Amniotic stem cell (primary cell): ENCODE data around the gene SCNN1A.
A peak's percentile ranks its signal among the peaks of the same experiment; 100 is the strongest.

Source experiments
- DNase-seq: peaks from one replicate; lab custom pipeline; 2025; lab: John Stamatoyannopoulos, UW

Gene SCNN1A

DNA sequence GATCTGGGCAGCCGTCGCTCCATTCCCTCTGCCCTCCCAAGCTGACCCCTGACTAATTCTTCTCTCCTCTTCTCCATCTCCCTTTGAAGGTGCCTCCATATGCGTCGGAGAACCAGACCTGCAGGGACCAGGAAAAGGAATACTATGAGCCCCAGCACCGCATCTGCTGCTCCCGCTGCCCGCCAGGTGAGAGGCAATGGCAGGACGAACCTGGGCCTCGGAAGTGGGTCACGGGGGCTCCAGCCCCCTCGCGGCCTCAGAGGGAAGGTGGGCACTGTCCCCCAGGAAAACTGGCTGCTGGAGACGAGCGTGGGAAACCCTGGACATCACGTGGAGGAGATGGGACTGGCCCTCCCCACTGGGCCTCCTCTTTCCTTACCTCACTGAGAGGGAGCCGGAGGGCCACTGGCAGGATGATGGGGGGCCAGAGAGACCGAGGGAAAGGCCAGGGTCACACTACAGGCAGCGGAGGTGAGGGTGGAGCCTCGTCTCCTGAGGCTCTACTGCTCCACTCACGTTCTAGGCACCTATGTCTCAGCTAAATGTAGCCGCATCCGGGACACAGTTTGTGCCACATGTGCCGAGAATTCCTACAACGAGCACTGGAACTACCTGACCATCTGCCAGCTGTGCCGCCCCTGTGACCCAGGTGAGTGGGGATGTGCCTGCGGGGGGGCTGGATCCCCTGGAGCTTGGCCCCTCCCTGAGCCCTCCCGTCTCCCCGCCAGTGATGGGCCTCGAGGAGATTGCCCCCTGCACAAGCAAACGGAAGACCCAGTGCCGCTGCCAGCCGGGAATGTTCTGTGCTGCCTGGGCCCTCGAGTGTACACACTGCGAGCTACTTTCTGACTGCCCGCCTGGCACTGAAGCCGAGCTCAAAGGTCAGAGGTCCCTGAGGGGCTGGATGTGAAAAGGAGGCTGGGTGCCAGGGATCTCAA, 9.4 kb upstream of the SCNN1A start:
- no peak for DNase-seq

DNA sequence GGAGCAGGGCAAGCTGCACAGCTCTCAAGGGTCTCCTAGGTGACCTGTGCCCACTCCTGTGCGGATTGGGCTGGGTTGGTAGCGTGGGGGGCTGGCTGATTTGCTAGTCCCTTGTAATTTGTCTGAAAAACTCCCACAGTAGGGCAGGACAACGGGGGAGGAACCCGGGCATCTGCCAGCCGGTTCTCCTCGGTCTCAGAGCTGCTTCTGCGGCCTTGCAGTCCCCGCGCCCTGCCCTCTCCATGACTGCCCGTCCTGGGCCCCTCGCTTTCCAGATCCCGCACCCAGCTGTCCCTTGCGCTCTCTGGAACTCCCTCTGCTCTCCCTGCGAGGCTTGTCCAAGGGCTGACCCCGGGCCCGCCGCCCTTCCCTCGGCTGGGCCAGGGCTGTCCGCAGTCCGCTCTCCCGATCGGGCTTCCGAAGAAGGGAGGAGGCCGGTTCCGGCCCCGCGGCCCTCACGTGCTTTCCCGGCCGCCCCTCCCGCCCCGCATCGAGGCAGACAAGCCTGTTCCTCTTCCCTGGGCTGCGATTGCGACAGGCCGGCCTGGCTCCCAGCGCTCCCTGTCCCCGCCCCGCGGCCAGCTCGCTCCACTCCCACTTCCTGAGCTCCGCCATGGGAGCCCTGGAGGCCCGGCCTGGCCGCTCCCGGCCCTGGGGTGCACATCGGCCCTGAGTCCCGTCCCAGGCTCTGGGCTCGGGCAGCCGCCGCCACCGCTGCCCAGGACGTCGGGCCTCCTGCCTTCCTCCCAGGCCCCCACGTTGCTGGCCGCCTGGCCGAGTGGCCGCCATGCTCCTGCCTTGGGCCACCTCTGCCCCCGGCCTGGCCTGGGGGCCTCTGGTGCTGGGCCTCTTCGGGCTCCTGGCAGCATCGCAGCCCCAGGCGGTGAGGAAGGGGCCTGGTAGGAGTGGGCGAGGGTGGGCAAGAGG, 8.5 kb upstream of the SCNN1A start, which contains the start of gene LTBR:
Gene LTBR (plus strand): TSS at position 591 of the 927 bp plus-strand sequence. CDS start 197 bp downstream, at position 788.
- peak; percentile 89 for DNase-seq

DNA sequence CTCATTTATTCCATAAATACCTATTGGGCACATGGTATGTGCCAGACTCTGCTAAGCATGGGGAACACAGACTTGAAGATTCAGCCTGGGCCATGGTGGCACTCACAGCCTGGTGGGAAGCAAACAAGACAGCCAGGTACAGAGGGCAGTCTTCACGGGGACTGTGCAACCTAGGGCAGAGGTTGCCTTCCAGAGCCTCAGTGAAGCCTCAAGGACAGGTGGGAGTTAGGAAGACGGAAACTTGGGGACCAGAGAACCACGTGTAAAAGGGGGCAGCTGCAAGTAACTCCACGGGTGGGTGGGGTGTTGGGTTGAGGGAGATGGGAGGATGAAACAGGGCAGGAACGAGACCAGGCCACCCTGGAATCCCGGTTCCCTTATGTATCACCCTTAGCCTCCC, 7.6 kb upstream of the SCNN1A start:
- DNase-seq = no peak

DNA sequence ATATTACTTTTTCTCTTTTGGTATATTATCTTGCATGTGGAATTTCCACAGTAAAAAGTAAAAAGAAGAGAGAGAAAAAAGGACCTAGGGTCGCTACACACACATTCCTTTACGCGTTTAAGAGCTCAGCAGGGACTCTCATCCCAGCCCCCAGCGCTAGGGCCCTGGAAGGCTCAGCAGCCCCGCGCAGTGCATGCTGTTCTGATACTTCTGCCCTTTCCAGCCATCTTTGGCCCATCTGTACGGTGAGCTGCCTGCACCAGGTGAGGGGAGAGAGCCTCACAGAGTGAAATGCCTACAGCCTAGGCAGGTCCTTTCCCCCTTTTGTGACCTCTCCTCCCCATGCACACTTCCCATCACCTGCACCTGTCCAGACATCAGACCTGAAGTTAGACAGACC, 7.0 kb upstream of the SCNN1A start:
- DNase-seq = no peak

DNA sequence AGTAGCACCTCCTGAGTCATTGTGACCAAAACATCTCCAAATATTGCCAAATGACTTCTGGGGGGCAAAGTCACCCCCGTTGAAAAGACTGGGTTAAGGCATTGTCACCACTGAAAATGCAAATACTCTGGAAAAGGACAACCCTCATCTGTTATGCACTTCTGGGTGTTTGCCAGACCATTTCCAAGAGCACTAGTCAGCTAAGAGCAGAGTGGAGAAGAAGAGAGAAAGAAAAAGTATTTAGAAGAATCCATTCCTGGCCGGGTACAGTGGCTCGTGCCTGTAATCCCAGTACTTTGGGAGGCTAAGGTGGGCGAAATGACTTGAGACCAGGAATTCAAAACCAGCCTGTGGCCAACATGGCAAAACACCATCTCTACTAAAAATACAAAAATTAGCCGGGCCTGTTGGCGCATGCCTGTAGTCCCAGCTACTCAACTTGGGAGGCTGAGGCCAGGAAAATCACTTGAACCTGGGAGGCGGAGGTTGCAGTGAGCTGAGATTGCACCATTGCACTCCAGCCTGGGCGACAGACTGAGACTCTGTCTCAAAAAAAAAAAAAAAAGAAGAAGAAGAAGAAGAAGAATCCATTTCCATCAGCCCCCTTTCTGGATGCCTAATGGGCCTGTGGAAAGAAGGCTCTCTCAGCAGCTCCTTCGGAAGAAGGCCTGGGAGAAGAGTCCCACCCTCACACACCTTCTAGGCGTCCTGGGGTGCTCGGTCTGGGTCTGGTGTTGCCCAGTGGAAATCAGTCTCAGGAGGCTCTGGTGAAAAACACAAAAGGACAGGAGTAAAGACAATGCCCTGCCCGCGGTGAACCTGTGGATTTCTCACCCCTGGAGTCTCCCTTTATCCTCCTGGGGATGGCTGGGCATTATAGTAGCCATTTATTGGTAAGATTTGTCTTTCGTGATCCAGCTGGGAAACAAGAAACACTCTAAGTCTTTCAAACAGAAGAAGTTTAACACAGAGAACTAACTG, 5.1 kb upstream of the SCNN1A start:
- DNase-seq = no peak

DNA sequence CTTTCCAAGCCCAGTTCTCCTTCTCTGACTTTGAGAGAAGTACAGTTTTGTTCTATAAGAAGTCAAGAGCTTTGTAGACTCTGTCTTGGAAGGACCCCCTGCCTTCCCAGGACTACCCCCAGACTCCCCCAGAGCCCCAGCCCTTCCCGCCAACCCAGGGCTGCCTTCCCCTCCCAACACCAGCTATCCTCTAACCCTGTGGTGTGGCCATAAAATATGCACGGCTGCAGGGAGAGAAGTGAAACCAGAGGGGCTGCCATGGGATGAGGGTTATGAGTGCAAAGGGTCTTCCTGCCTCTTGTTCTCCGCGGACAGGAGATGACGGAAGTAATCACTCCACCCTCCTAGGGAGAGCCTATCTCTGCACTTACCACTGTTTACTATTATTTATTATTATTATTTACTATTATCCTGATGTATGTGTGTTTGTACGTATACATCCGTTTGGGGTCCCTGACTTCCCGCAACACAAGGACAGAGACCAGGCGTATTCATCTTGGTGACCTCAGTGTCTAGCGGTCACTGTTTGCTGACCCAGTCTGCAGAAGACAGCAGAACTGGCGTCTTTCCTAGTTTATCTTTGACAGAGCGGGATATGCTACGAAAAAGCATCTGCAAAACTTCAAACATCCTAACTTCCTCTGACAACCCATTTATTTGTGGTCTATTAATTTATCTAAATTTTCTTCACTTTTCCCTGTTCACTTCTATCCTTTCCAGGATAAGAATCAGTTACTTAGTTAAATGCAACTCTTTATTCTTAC, 3.5 kb upstream of the SCNN1A start:
- no peak for DNase-seq

DNA sequence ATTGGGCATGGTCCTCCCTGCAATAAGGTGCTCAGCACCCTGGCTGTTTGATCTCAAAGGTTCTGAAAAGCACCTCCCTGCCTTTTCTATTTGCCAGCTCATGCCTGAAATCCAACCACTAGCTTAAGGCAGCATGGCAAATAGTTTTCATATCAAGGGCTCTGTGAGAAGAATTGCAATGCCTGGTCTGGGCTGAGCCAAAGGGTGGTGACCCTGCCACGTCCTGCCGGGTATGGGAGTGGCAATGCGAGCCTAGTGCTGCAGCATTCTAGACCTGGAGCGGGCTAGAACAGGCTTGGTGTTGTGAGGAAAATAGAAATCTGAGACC, 2.3 kb upstream of the SCNN1A start:
- DNase-seq = no peak

DNA sequence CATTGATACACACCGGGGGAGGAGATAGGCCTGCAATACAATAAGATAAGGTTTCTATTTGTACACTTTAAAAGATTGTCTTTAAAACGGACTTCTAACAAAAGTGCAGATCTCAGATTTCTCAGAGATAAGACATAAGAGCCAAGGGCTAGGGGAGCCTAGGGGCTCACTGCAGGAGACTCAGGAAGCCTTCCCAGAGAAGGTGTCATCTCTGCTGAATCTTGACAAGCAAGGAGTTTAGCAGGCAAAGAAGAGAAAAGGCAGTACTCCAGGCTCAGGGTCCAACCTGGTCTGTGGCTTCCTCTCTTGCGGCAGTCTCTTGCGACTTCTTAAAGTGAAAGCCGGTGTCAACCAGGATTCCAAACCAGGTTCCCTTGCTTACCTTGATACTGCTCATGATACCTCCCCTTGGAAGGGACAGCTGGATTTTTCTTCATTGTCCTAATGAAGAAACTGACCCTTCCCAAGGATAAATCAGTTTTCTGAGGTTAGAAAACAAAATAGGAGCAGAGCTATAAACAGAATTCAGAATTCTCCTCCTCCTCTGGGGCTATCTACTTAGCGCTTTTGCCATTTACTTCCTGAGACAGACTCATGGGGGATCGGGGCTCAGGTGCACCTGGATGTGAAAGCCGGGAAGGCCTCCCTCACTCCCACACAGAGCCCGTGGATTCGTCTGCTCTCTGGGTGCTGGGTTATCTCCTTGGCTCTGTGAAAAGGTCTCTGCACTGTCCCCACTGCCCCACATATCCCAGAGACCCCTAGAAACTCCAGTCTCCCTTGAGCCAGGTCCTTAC, 1.7 kb upstream of the SCNN1A start:
- DNase-seq = no peak

DNA sequence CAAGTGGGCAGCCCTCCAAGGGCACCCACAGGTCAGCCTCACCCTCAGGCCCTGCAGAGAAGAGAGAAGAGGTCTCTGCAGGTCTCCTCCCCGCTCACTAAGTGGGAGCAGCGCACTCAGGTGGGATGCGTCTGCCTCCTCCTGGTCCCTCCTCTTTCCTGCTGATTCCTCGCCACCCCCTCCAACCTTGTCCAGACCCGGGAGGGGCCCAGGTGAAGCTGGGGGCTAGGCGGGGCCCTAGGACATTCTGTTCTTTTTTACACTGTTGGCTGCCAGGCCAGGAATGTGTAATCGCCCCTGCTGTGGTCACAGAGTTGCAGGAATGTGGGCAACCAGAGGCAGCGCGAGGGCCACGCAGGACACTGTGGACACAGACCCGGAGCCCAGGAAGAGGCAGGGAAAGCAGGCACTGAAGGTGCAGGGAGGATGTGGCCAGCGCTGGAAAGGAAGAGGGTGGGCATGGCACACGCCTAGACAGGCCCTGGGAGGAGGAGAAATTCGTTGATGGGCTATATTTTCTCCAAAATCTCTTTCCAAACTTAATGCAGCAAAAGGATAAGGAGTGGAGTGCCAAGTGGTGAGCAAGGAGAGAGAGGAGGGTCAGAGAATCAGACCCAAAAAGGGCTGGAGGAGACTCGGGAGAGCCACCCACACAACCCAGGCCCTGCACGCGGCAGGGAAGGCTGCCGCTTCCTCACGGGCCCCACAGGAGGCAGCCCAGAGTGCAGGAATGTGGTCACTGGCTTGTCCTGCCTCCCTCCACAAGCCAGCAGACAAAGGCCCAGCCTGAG, 911 bp upstream of the SCNN1A start:
- no peak for DNase-seq

DNA sequence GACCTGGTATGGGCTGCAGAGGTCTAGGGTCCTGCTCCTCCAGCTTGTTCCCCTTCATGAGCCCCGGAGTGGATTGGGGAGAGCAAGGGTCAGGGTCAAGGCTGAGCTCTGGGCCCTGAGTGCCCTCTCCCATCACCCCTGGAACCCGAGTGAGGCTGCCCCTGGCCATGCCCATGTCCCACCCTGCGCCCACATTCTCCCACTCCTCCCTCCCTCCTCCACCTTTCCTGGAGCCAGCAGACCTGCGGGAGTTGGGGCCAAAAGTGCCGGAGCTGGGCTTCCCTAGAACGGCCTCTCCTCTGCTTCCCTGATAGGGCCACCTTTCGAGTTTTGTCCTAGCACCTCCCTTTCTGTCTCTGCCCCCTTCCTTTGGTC, 590 bp downstream of the SCNN1A start:
- no peak for DNase-seq

DNA sequence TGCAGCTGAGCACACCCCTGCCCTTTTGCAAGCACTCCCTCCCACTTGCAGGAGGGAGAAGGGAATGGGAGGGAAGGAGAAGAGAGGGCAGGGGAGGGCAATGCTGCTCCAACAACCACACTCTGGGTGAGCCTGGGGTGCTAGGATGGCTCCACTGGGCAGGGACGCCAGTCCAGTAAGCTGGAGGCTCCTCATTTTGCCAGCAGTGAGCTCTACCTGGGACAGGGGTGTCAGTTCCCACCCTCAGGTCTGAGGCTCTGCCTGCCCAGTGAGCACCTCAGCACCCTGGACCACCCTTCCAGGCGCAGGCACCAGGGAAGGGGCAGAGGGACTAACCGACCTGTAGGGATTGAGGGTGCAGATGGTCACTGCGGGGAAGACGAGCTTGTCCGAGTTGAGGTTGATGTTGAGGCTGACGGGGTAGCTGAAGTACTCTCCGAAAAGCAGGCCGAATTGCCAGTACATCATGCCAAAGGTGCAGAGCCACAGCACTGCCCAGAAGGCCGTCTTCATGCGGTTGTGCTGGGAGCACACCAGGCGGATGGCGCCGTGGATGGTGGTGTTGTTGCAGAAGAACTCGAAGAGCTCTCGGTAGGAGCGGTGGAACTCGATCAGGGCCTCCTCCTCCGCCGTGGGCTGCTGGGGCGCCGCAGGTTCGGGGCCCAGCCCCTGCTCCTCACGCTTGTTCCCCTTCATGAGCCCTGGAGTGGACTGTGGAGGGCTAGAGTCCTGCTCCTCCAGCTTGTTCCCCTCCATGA, 1.2 kb downstream of the SCNN1A start:
- DNase-seq = no peak

DNA sequence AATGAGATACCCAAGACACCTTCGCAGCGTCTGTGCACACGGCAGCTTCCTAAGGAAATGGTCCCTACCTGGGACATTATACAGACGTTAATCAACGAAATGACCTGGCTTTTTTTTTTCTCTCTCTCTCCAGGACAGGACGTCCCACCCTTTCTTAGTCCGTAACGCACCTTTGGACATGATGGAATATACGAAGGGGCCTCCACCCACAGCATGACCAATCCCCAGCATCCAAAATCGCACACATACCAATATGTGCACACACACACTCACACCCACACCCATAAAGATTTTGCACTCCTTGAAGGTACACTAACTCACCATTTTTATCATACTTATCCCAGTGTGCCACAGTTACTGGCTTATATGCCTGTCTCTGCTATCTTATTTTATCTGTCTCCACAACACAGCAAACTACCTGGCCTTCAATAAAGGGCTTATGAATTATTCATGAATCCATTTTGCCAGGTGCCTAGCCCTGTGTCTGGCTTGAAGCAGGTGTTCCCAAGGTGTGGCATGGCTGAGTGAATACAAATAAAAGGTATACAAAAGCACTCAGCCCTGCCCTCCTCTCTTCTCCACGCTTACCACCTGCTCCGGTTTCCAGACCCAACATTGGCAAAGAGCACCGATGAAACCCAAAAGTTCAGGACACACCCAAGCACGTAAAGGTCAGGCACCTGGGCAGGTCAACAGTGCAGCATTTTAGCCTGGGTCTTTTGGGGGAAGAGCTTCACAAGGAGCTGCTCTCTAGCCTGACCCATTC, 2.2 kb downstream of the SCNN1A start:
- no peak for DNase-seq

DNA sequence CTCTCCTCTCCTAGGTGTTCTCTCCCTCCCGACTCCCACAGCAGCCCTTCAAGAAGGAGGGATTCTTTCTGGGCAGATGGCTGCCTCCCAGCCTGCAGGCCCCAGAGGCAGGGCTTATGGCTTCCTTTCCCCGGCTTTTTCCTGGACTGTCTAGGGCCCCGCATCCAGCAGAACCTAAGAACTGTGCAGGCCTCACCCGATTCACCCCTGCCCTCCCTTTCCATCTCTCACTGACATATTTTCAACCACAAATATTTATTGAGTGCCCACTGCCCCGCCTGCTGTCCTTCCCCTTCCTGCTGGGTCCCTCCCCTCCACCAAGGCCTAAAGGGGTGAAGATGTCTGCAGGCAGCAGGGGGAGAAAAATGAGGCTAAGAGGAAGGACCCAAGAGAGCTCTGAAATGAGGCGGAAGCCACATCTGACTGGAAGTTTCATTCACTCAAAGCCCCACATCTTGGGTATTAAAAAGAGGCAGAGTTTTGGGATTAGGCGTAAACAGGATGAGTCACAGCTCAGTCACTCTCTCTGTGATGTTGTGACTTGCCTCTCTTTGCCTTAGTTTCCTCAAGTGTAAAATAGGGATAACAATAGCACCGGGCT, 2.9 kb downstream of the SCNN1A start:
- peak; percentile 40 for DNase-seq

DNA sequence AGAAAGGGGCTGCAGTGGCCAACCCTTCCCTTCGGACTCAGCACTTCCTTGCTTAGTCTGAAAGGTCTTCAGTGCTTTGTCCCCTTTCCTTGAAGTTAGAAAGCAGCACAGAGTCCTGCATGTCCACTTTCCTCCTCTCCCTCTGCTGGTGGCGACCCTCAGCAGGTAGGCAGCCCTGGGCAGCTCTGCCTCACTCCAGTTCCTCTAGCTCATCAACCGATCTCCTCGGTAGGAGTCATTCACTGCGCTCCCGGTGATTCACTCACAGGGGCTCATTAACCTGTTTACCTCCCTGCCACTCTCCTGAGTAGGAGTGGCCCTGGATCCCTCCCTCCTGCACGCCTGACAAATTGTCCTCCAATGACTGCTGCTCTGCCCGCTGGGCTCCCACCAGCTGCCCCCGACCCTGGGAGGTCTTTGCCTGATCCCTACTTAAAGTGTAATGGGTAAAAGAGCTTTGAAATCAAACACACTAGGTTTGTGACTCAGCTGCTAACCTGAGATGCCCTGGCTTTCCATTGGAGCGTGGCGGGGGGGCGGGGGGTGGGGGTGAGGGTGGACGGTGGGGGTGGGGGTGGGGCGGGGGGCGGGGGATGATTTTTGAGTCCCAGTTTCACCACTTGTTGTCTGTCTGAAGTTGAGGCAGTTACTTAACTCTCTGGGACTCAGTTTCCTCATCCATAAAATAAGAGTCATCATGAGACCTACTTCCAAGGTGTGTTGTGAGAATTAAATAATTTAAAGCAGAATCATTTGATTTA, 4.2 kb downstream of the SCNN1A start:
- no peak for DNase-seq

DNA sequence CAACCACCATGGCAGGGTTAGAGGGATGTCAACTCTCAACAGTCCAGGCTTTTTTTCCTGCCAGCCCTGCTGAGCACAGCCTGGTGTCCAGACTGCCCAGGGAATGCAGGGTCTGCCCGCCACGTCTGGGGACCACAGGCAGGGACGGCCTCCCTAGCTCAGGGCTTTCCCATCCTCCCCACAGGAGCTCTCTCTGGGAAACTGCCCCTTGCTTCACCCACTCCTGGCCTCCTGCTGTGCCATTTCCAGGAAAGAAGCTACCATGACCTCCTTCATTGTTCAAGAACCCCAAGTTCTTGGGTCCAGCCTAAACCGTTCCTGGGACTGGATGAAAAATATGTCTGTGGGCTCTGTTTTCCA, 4.8 kb downstream of the SCNN1A start:
- no peak for DNase-seq

DNA sequence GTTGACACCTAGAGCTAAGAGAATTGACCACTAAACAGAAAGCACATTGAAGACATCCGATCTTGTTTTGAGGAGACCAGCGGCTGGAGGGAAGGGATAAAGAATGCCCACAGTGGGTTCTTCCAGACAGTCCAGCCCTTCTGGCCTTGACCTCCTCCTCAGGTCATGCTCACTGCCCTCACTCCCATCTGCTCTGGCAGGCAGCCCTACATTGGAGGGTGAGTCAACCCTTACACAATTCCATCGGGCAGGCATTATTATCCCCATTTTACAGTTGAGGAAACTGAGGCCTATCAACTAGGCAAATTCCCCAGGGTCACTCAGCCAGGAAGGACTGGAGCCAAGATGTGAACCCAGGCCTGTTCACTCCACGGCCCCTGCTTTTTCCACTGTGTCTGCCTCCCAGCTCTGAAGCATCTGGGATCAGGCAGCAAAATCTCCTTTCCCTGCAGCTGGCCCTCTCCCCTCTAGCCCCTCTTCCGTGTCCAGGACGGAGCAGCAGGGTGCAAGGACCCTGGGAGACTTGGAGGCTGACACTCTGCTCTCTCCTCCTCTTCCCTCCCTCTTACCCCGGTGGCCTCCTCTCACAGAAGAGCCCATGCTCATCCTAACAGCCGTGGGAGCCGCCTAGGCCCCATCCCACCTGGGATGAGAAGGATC, 5.3 kb downstream of the SCNN1A start:
- no peak for DNase-seq
